ENCODE results near the gene TMEM89.

Gene TMEM89

GRCh38 chr3:48588230-48588629, 33.3 kb downstream of the TMEM89 start:
- Histone ChIP-seq H3K79me2 (ENCODE audit: low read length) (no peaks in the 10 kb centered on the region), H3K27ac (ENCODE audit: low read length) (no peak overlapping the region), H3K36me3 (replicated peaks; ENCODE audit: insufficient read depth, low read length) (no peaks in the 10 kb centered on the region), H3F3A (ENCODE audit: insufficient read depth, low read length) (no peaks in the 10 kb centered on the region), H3K9me3 (replicated peaks; ENCODE audit: insufficient read depth, low read length) (no peaks in the 10 kb centered on the region), H4K20me1 (ENCODE audit: insufficient read depth, low read length) (no peaks in the 10 kb centered on the region), H3K27me3 (replicated peaks; ENCODE audit: insufficient read depth, low read length) (peaks cover 92% of the 10 kb centered on the region), H3K4me1 (ENCODE audit: low read length) (no peaks in the 10 kb centered on the region), H3K4me2 (ENCODE audit: low read depth, low read length) (no peak overlapping the region), H2AFZ (ENCODE audit: low read length) (no peak overlapping the region), H3K4me3 (ENCODE audit: low read length) (no peak overlapping the region), H3K9ac (ENCODE audit: low read length) (no peak overlapping the region), H3K9me2 (replicated peaks; ENCODE audit: insufficient read depth, low read length) (no peaks in the 10 kb centered on the region)
- DNase-seq = no peak
- TF ChIP-seq EZH2phosphoT487 (IDR thresholded peaks at IDR 0.05; ENCODE audit: low read length) = no peak
- TF ChIP-seq EZH2 (optimal IDR thresholded peaks at IDR 0.05; ENCODE audit: low read depth, low read length) = no peak
- TF ChIP-seq, protein P1, sequence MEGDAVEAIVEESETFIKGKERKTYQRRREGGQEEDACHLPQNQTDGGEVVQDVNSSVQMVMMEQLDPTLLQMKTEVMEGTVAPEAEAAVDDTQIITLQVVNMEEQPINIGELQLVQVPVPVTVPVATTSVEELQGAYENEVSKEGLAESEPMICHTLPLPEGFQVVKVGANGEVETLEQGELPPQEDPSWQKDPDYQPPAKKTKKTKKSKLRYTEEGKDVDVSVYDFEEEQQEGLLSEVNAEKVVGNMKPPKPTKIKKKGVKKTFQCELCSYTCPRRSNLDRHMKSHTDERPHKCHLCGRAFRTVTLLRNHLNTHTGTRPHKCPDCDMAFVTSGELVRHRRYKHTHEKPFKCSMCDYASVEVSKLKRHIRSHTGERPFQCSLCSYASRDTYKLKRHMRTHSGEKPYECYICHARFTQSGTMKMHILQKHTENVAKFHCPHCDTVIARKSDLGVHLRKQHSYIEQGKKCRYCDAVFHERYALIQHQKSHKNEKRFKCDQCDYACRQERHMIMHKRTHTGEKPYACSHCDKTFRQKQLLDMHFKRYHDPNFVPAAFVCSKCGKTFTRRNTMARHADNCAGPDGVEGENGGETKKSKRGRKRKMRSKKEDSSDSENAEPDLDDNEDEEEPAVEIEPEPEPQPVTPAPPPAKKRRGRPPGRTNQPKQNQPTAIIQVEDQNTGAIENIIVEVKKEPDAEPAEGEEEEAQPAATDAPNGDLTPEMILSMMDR (IDR thresholded peaks at IDR 0.05; ENCODE audit: low read length) = no peak

- no peak overlapping the region for H3K4me2 ChIP-seq (ENCODE audit: low read depth, low read length)
- no peak overlapping the region for H3K9ac ChIP-seq (ENCODE audit: low read length)
- H3K27ac ChIP-seq (ENCODE audit: low read length) = no peak overlapping the region
- H3K9me3 ChIP-seq (replicated peaks; ENCODE audit: insufficient read depth, low read length) = no peaks in the 10 kb centered on the region
- H3K36me3 ChIP-seq (replicated peaks; ENCODE audit: insufficient read depth, low read length) = no peaks in the 10 kb centered on the region
- H2AFZ ChIP-seq (ENCODE audit: low read length) = no peak overlapping the region
- no peaks in the 10 kb centered on the region for H4K20me1 ChIP-seq (ENCODE audit: insufficient read depth, low read length)
- no peak overlapping the region for H3K4me3 ChIP-seq (ENCODE audit: low read length)
- no peaks in the 10 kb centered on the region for H3K79me2 ChIP-seq (ENCODE audit: low read length)
- no peaks in the 10 kb centered on the region for H3K4me1 ChIP-seq (ENCODE audit: low read length)
- peaks cover 94% of the 10 kb centered on the region for H3K27me3 ChIP-seq (replicated peaks; ENCODE audit: insufficient read depth, low read length)
- no peak for DNase-seq
- H3K9me2 ChIP-seq (replicated peaks; ENCODE audit: insufficient read depth, low read length) = no peaks in the 10 kb centered on the region
- no peak for TF ChIP-seq EZH2 (optimal IDR thresholded peaks at IDR 0.05; ENCODE audit: low read depth, low read length)
- no peak for TF ChIP-seq EZH2phosphoT487 (IDR thresholded peaks at IDR 0.05; ENCODE audit: low read length)
- TF ChIP-seq, protein P1 (IDR thresholded peaks at IDR 0.05; ENCODE audit: low read length) = no peak
- H3F3A ChIP-seq (ENCODE audit: insufficient read depth, low read length) = no peaks in the 10 kb centered on the region
These were observed 33.9 kb downstream of the TMEM89 start for GRCh38 chr3:48587686-48588085.

DNA sequence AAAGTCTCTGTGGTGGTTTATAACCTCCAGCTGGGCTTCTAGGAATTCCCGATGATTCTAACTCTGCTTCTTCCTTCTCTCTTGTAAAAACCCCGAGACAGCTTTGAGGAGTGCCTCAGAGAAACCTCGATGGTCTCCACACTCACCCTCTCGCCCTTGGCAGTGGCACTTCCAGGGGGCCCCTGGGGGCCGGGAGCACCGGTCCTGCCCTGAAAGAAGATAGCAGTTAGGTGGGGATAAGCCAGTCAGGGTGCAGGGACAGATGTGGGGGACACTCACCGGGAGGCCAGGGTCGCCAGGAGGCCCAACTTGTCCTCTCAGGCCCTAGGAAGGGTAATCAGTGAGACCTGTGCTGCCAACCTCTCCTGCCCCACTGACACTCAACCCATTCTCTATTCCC, 36.2 kb downstream of the TMEM89 start:
- H3K79me2 ChIP-seq (ENCODE audit: low read length) = no peaks in the 10 kb centered on the region
- no peaks in the 10 kb centered on the region for H4K20me1 ChIP-seq (ENCODE audit: insufficient read depth, low read length)
- no peak for DNase-seq
- H3K27ac ChIP-seq (ENCODE audit: low read length) = no peak overlapping the region
- no peak overlapping the region for H3K4me3 ChIP-seq (ENCODE audit: low read length)
- H3K36me3 ChIP-seq (replicated peaks; ENCODE audit: insufficient read depth, low read length) = no peaks in the 10 kb centered on the region
- no peaks in the 10 kb centered on the region for H3F3A ChIP-seq (ENCODE audit: insufficient read depth, low read length)
- no peak overlapping the region for H3K4me2 ChIP-seq (ENCODE audit: low read depth, low read length)
- H3K9me3 ChIP-seq (replicated peaks; ENCODE audit: insufficient read depth, low read length) = no peaks in the 10 kb centered on the region
- H2AFZ ChIP-seq (ENCODE audit: low read length) = no peak overlapping the region
- TF ChIP-seq EZH2phosphoT487 (IDR thresholded peaks at IDR 0.05; ENCODE audit: low read length) = no peak
- TF ChIP-seq, protein P1 (IDR thresholded peaks at IDR 0.05; ENCODE audit: low read length) = no peak
- TF ChIP-seq EZH2 (optimal IDR thresholded peaks at IDR 0.05; ENCODE audit: low read depth, low read length) = no peak
- H3K9ac ChIP-seq (ENCODE audit: low read length) = no peak overlapping the region
- H3K9me2 ChIP-seq (replicated peaks; ENCODE audit: insufficient read depth, low read length) = no peaks in the 10 kb centered on the region
- H3K27me3 ChIP-seq (replicated peaks; ENCODE audit: insufficient read depth, low read length) = peaks cover 94% of the 10 kb centered on the region
- no peaks in the 10 kb centered on the region for H3K4me1 ChIP-seq (ENCODE audit: low read length)

Data from MM.1S (cell line).